ENCODE measurements around the gene ATL1.
A peak's percentile ranks its signal among the peaks of the same experiment; 100 is the strongest.

ATL1 gene

GRCh38 chr14:50559990-50560930 lies at the start of gene ATL1:
ATL1 (plus strand) TSS chr14:50560145; CDS start chr14:50560266, 121 bp downstream.
- peak; percentile 24 to 47 for DNase-seq (ENCODE audit: low read depth in 2 of 2)

DNA sequence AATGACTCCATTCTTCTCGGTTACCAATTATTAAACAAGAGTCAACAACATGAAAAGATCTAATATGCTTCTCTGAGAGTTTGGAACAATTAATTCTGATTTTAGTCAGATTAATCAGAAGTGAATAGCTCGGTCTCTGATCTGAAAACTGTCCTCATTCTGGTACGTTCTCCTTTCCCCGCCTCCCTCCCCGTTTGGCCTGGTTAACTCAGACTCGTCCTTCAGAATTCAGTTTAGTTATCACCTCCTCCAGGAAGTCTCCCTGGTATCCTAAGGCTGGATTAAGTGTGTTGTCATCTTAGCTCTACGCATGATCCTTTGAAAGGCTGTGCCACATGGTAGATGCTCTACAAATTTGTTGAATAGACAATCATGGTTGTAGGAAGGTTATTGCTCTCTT lies 49.8 kb upstream of the ATL1 start:
- no peak for DNase-seq (ENCODE audit: low read depth in 2 of 2)

GRCh38 chr14:50512463-50512862 lies 47.5 kb upstream of the ATL1 start:
- no peak for DNase-seq (ENCODE audit: low read depth in 2 of 2)

DNA sequence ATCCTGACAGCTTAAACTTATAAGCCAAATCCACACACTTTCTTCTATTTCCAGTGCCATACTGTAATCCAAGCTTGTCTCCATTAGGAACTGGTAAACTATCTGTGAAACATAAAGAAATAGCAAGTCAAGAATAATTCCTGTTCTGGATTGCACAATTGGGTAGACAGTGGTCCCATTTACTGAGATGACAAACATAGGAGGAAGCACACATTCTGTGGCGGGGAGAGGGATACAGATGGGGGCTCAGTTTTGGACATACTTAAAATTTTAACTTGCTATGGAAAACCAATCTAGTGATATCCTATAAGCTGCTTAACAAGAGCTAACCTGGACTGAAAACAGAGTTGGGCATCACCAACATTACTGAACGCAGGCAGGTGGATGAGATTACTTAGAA lies 43.9 kb upstream of the ATL1 start:
- DNase-seq (ENCODE audit: low read depth in 2 of 2) = no peak

DNA sequence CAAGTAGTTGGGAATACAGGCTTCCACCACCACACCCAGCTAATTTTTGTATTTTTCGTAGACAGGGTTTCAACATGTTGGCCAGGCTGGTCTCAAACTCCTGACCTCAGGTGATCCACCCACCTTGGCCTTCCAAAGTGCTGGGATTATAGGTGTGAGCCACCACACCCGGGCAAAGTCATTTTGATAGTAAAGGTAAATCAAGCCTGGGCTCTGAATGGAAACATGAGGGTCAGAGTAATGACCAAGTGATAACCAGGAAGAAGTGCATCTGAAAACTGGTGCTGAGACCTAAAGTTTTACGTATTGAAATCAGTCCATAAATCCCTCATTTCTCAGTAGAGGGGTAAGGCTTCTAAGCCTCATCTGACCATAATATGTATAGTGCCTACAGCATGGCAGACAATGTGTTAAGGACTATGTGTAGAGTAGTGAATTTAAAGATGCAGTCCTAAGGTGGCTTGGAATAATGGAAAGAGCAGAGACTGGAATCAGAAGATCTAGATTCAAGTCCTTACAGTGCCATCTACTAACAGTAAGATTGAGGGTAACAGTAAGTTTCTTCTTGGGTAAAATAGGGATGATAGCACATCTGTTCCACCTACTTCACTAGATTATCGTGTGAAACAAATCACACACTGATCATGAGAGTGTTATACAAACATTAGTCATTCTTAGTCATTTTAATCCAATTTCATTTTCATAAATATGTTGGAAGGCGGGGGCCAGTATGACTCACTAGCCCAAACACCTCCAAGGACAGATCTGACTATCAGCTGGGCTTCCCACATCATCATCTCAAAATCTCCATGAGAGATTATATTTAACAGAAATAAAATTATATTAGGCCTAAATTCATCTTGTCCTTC lies 38.8 kb upstream of the ATL1 start:
- peak; percentile 28 to 62 for DNase-seq (ENCODE audit: low read depth in 2 of 2)

- no peak for DNase-seq (ENCODE audit: low read depth in 2 of 2)
These were observed 38.0 kb upstream of the ATL1 start for GRCh38 chr14:50521912-50522341.

GRCh38 chr14:50523271-50524041 lies 36.5 kb upstream of the ATL1 start:
- DNase-seq (ENCODE audit: low read depth in 2 of 2) = no peak

- DNase-seq (ENCODE audit: low read depth in 2 of 2) = no peak
These were observed 35.9 kb upstream of the ATL1 start for GRCh38 chr14:50524060-50524459.

GRCh38 chr14:50524731-50525515 lies 35.0 kb upstream of the ATL1 start:
- no peak for DNase-seq (ENCODE audit: low read depth in 2 of 2)

GRCh38 chr14:50528000-50528399 lies 31.9 kb upstream of the ATL1 start:
- DNase-seq (ENCODE audit: low read depth in 2 of 2) = no peak

- DNase-seq (ENCODE audit: low read depth in 2 of 2) = no peak
These were observed 30.4 kb upstream of the ATL1 start for GRCh38 chr14:50529288-50530179.

- DNase-seq (ENCODE audit: low read depth in 2 of 2) = no peak
These were observed 29.6 kb upstream of the ATL1 start for GRCh38 chr14:50530358-50530757.

DNA sequence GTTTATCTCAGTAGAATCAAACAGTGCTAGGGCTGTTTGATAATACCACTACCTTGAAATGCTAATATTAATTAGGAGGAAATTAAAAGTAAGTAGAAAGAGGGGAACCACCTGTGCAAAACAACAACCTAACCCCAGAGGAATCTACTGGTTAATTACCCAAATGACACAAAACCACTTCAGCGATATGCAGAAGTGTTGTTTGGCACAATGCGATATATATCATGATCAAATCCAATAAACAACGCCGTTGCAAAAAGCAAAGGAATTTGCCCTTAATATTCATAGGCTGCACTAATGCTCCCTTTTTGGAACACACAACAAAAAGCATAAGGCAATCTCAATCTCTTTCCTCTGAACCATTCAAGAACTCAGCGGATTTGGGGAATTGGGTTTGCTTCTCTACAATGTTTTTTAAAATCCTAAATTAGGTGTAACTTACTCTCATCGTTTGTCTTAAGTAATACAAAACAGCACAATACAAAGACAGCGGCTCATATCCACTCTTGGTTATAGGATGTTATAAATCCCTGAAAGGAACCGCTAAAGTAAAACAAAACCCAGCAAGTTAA lies 29.1 kb upstream of the ATL1 start:
- no peak for DNase-seq (ENCODE audit: low read depth in 2 of 2)

- DNase-seq (ENCODE audit: low read depth in 2 of 2) = peak; percentile 12
These were observed 28.1 kb upstream of the ATL1 start for GRCh38 chr14:50531595-50532501.

GRCh38 chr14:50532502-50533240 lies 27.3 kb upstream of the ATL1 start, which contains the start of gene MAP4K5:
MAP4K5 (minus strand) TSS chr14:50532569; CDS start chr14:50532049, 520 bp downstream.
- DNase-seq (ENCODE audit: low read depth in 2 of 2) = peak; percentile 80 to 86

DNA sequence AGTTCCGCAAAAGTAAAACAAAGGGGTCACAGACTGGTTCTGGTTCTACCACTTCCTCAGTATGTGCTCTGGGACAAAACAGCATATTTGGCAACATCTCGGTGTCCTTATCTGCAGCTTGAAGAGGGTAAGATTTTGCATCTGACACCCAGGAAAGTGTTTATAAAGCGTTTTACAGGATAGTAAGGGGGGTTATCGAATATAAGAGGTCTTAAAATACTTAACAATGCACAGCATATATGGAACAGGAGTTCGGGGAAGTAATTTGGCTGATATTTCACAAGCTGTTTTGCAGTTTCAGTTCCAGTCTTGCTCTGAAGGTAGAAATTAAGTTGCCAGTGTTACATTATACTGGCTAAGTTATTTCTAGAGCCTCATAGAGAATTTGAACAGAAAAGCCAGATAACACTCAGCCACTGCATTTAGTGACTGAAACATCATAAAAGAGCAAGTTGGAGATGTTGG lies 26.7 kb upstream of the ATL1 start:
- no peak for DNase-seq (ENCODE audit: low read depth in 2 of 2)

DNA sequence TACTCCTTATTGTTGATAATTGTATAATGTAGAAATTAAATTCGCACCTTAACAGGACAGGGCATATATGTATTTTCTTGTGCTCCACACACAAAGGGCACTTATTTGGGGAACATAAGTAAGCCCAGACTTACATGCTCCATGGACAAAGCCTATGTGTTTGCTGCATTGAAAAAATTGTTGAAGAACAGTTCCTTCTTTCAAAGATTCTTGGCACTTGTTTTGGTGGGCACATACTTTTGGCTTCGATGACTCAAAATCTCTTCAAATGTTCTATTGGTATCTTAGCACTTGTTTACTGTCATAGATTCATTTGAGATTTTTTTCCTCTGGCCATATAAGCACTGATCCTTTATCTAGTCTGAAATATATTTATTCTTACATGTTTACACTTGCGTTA lies 26.1 kb upstream of the ATL1 start:
- no peak for DNase-seq (ENCODE audit: low read depth in 2 of 2)

DNA sequence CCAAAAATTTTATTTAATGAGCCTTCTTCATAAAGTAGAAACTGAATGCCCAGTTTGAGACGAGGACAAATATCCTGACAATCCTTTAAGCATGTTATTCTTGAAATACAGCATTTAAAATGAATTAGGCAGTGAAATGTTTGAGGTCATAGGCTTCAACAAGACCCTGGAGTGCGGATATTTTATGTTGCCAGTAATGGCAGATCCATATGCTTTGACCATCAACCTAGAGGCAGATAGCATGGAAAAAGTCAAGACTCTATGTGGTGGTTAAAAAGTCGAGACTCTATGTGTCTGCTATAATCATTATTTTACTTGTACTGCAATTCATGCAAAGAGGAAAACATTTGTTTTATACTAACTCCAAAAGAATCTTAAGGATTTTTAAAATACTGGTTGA lies 25.5 kb upstream of the ATL1 start:
- DNase-seq (ENCODE audit: low read depth in 2 of 2) = no peak
